HG03571 (cell line): ENCODE measurements around the gene ZNF554.
"Not testable (repeated sequence)": the region's sequence is repeated elsewhere in the genome, so short reads cannot be mapped to it uniquely, and the experiment has no call there.

ENCODE experiments used
- ATAC-seq: cut with Tn5 transposase; IDR thresholded peaks from one replicate; pipeline ENCODE4 v1.9.1; 2021; ENCODE audit not compliant: unreplicated experiment

The ZNF554 gene

DNA sequence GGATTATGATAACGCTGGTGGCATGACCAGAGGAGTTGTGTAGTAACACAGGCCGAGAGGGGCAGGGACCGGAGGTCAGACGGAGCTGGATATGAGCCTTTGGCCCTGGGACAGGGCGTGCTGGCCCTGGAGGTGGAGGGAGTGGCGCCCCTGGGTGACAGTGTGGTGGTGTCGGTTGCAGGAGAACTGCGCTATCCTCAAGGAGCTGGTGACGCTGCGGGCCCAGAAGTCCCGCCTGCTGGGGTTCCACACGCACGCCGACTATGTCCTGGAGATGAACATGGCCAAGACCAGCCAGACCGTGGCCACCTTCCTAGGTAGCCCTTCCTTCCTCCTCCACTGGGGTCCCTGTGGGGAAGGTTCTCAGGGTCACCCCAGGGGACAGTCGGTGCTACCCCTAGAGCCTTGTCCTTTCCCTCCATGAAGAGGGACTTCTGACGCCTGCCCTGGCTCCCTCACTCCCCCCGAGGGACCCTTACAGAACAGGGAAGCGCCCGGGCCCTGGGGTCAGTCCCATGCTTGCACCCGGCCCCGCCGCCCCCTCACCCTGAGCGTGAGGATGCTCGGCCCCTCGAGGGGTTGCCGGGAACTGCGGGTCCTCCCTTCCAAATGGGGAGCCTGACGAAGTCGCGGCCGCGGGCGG, 12.8 kb upstream of the ZNF554 start:
- ATAC-seq = no peak

- no peak for ATAC-seq
Measured at GRCh38 chr19:2807379-2808128, 12.1 kb upstream of the ZNF554 start.

DNA sequence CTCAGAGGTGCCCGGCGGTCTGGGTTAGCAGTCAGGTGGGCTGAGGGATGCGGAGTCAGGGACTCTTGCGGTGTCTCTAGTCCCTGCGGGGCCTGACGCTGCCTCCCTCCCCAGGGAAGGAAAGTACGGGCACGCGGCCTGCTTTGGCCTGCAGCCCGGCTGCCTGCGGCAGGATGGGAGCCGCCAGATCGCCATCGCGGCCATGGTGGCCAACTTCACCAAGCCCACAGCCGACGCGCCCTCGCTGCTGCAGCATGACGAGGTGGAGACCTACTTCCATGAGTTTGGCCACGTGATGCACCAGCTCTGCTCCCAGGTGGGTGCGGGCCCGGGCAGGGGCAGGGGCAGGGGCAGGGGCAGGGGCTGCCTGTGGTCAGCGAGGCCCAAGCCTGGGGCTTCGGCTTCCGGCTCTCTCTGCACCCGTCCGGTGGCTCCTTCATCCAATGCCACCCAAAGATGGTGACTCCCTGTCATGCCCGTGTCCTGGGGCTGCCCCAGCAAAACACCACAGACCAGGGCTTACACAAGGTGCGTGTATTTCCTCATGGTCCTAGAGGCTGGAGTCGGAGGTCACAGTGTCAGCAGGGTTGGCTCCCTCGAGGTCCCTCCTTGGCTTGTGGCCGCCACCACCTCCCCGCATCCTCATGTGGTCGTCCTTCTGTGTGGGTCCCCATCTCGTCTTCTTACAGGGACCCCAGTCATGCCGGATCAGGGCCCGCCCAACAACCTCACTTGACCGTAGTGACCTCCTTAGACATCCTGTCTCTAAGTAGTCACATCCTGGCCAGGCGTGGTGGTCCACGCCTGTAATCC, 11.3 kb upstream of the ZNF554 start:
- ATAC-seq = no peak

DNA sequence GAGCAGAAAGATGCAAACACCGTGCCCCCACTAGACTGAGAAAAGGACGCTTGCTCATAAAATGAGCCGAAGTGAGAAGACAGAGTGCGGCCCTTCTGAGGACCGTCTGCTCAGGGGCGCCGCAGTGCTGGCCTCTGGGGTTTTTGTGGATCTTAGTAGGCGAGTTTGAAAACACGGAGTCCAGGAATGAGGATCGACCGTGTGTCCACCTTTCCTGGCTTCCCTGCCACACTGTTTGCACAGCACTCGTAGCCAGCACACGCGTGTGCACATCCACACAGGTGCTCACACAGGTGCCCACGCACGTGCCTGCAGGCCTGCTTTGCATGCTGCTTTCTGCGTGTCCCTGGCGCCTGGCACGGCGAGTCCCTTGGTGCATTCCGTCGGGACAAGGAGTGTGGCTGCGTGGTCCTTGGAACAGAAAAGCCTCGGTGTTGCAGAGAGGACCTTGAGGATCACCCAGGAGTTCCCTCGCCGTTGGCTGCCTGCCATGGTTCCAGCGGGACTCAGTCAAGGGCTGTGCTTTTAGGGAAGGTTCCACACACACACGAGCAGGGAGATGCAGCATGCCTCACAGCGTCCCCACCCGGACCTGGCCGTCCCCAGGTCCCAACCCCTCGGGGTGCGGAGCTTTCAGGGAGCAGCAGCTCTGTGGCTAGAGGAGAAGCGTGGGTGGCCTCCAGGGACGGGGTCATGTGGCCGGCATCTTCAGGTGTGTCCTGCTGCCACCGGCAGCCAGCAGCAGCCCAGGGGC, 10.1 kb upstream of the ZNF554 start:
- ATAC-seq = no peak

GRCh38 chr19:2810141-2811091, 9.3 kb upstream of the ZNF554 start:
- ATAC-seq = no peak

DNA sequence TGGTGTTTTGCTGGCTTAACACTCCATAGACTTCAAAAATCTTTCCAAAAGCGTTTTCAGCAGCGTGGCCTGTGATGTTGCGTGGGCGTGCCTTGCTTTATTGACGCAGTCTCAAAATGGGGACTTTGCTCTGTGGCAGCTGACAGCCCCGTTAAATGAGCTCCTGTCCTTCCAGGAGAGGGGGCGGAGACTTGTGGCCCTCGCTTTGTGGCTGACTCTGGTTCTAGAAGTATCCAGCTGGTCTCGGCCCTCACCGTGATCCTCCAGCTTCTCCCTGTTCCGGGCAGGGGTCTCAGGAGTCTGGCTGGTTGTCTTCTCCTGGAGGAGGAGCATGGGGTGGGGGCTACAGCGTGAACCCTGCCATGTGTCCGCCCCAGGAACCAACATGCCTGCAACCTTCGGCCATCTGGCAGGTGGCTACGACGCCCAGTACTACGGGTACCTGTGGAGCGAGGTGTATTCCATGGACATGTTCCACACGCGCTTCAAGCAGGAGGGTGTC, 8.4 kb upstream of the ZNF554 start:
- no peak for ATAC-seq

DNA sequence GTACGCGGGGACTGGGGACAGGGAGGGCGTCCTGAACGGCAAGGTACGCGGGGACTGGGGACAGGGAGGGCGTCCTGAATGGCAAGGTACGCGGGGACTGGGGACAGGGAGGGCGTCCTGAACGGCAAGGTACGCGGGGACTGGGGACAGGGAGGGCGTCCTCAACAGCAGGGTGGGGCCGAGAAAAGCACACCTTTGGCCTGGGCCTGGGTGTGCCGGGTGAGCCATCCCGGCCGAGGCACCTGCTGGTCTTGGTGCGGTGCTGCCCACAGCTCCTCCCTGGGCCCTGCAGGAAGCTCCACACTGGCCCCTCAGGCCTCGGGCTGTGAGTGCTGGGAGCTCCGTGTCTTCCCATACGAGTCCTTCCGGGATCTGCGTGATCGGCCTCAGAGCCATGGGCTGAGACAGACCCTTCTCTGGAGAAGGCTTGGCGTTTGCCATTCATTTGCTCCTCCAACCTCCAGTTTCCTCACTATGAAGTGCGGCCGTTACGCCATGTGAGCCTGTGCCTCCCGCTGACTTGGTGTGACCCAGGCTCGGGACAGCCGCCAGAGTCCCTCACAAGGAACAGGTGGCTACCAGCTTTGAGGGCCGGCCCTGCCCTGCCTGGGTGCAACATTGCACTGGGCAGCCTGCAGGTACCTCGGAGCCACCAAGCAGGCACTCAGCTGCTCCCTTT, 7.8 kb upstream of the ZNF554 start:
- ATAC-seq = no peak

- no peak for ATAC-seq
Measured at GRCh38 chr19:2812414-2813234, 7.0 kb upstream of the ZNF554 start.

DNA sequence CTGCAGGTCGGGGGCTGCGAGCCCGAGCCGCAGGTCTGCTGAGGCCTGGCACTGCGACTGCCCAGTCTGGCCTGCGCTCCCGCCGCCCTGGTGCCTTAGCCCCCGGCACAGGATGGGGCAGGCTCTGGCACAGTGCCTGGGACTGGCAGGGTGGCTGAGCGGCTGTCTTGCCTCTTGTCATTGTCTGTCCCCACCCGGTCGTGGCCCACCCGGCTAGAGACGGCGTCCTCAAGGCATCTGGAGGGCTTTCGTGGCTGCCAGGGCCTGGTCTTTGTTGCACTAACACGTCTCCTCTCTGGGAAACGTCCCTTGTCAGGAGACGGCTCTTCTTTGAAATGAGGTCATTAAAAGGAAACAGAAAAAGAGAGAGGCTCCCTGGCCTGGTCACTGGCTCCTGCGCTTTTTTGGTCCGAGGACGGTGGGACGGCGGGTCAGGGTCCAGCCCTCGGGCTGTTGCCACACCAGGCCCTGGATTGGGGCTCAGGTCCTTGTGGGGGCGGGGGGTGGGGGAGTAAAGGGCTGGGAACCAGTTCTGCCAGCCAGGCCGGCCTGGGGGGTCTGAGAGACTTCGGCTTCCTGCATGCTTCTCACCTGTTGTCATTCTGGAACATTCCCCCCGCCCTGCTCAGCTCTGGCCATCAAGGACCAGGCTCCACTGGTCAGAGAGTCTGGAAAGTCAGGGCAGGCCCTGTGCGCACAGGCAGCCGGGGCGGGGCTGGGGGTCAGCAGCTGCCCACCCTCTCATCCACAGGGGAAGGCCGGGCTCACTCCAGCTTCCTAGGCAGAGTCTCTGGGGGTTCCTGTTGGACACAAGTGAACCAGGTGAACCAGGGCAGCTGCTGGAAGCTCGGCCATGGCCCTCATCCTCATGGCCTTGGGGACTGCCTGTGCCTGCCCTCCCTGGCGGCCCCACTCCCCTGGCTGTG, 6.2 kb upstream of the ZNF554 start:
- ATAC-seq = no peak

- no peak for ATAC-seq
Measured at GRCh38 chr19:2814426-2814825, 5.2 kb upstream of the ZNF554 start.

GRCh38 chr19:2815191-2815614, 4.5 kb upstream of the ZNF554 start:
- no peak for ATAC-seq

GRCh38 chr19:2815923-2816322, 3.7 kb upstream of the ZNF554 start:
- no peak for ATAC-seq

- ATAC-seq = no peak
Measured at GRCh38 chr19:2816641-2817040, 3.0 kb upstream of the ZNF554 start.

DNA sequence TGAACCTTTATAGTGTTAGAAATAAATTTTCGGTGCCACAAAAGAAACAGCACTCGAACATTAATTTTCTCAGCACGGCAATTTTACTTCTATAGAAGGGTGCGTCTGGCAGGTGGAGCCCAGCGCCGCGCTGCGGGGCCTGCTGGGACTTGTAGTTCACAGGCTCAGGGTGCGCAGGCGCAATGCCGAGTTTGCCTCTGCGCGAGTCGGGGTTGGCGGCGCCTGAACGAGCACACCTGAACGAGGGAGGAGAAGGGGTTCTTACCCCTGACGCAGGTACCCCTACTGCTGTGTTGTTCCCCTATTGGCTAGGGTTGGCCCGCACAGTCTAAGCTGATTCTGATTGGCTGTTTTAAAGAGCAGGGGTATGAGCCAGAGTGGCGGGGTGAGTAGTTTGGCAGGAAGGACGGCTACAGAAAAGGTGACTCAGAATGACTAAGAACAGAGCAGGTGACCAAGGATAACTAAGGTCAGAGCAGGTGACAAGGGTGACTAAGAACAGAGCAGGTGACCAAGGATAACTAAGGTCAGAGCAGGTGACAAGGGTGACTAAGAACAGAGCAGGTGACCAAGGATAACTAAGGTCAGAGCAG, 2.3 kb upstream of the ZNF554 start:
- not testable (repeated sequence) for ATAC-seq

- ATAC-seq = no peak
Measured at GRCh38 chr19:2820112-2820702, 539 bp downstream of the ZNF554 start.

DNA sequence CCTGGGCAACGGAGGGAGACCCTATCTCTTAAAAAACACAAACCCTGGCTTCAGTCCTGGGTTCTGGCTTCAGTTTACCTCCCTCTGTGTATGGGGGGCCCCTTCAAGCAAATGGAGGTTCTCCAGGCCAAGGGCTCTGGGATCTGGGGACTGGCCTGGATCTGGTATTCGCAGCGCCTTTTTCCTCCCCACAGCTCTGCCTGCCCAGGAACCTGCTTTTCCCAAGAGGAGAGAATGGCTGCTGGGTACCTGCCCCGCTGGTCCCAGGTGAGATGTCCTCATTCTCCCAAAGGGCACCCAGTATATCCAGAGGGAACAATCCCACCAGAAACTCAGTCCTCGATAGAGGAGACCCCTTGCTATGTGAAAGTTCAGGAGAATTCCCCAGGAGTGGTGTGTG, 3.2 kb downstream of the ZNF554 start:
- no peak for ATAC-seq

- ATAC-seq = no peak
Measured at GRCh38 chr19:2823646-2824045, 4.0 kb downstream of the ZNF554 start.
